HG03521 (cell line): ENCODE measurements around the gene SPRY1.
A peak's percentile ranks its signal among the peaks of the same experiment; 100 is the strongest.

Experiments used
- ATAC-seq: cut with Tn5 transposase; IDR thresholded peaks from one replicate; pipeline ENCODE4 v1.9.1; 2021; ENCODE audit warnings: mild to moderate bottlenecking, moderate library complexity; ENCODE audit not compliant: unreplicated experiment

Gene SPRY1

GRCh38 chr4:123438031-123438430 is 41.4 kb downstream of the SPRY1 start:
- no peak for ATAC-seq

- ATAC-seq = peak; percentile 49
These were observed 47.0 kb downstream of the SPRY1 start for GRCh38 chr4:123443401-123444289.

GRCh38 chr4:123444290-123444731 is 47.7 kb downstream of the SPRY1 start:
- peak; percentile 81 for ATAC-seq

- no peak for ATAC-seq
These were observed 50.4 kb downstream of the SPRY1 start for GRCh38 chr4:123446865-123447474.

GRCh38 chr4:123449362-123449761 is 52.8 kb downstream of the SPRY1 start:
- no peak for ATAC-seq

GRCh38 chr4:123449780-123450179 is 53.2 kb downstream of the SPRY1 start:
- peak; percentile 89 for ATAC-seq

- no peak for ATAC-seq
These were observed 53.8 kb downstream of the SPRY1 start for GRCh38 chr4:123450393-123450792.

- no peak for ATAC-seq
These were observed 56.0 kb downstream of the SPRY1 start for GRCh38 chr4:123452616-123453015.

- no peak for ATAC-seq
These were observed 56.6 kb downstream of the SPRY1 start for GRCh38 chr4:123453061-123453680.
